Heart right ventricle (tissue), 16 donors: ENCODE results near the gene CNTFR. TPM values are rescaled to one million over a fixed set of nuclear protein-coding genes. Genes with fewer than 3 reads are reported as not detected.

Experiments
- ATAC-seq, 8 donors: fragments of 200-7000 bp; cut with Tn5 transposase; one replicate each; pipeline ENCODE4 v1.9.1; 2020; ENCODE audit warnings: mild to moderate bottlenecking in 8 of 8, moderate library complexity in 8 of 8, moderate number of reproducible peaks in 1 of 8
- DNase-seq, 2 donors: peaks; one replicate each; pipeline ENCODE4 v3.0.0-alpha.2; 2020
- H3K27ac ChIP-seq, 10 donors: fragments of 200-600 bp; sonication (generic) in 2 of 10; one replicate each; pipeline versions ENCODE4 v1.5.0 to v1.8.0; 2020 to 2022; ENCODE audit warnings: mild to moderate bottlenecking in 3 of 10
- H3K27me3 ChIP-seq, 7 donors: fragments of 200-600 bp; one replicate each; pipeline ENCODE4 v1.8.0; 2021 to 2022; ENCODE audit warnings: mild to moderate bottlenecking in 2 of 7
- H3K36me3 ChIP-seq, 9 donors: fragments of 200-600 bp; sonication (generic) in 1 of 9; one replicate each; pipeline versions ENCODE4 v1.5.0 to v1.8.0; 2020 to 2022; ENCODE audit warnings: mild to moderate bottlenecking in 2 of 9
- H3K4me1 ChIP-seq, 9 donors: fragments of 200-600 bp; sonication (generic) in 1 of 9; one replicate each; pipeline versions ENCODE4 v1.5.0 to v1.8.0; 2020 to 2022; ENCODE audit warnings: mild to moderate bottlenecking in 4 of 9
- H3K4me3 ChIP-seq, 10 donors: fragments of 200-600 bp; sonication (generic) in 2 of 10; one replicate each; pipeline versions ENCODE4 v1.5.0 to v1.8.0; 2020 to 2022; ENCODE audit warnings: mild to moderate bottlenecking in 7 of 10, moderate library complexity in 2 of 10
- H3K9me3 ChIP-seq, 11 donors: fragments of 200-600 bp in 10 of 11; sonication (generic) in 2 of 11; one replicate each; pipeline versions ENCODE4 v1.5.0 to v1.8.0; 2013 to 2022; ENCODE audit warnings: mild to moderate bottlenecking in 2 of 11, control low read depth in 1 of 11, moderate library complexity in 1 of 11
- WGBS, 2 donors: extraction: QIAGEN DNeasy Blood & Tissue Kit; methylation state at CpG; one replicate each; pipeline ENCODE4 v1.1.7; 2013; ENCODE audit warnings: inconsistent platforms in 1 of 2; 5-methylcytosine and 5-hydroxymethylcytosine counted together
- intact Hi-C, 10 donors: fragments of 100-400 bp; cut with DNase I; formaldehyde crosslinking; loops; one replicate each; pipeline versions ENCODE4 v1.11.1 to v1.14.2; 2022
- polyA plus RNA-seq, 2 donors: library from polyadenylated mRNA; stranded (reverse); fragments of 200-250 nt; gene quantifications; one replicate each; pipeline ENCODE4 v1.2.3, GENCODE V29; 2013
- total RNA-seq, 10 donors: library from RNA; stranded (reverse); fragmentation: NEBNext Ultra II Directional in 3 of 10; extraction: Animal tissue kit (Norgen Biotek cat#: 25700) in 3 of 10; gene quantifications; one replicate each; pipeline versions ENCODE4 v1.2.1 to v1.2.4, GENCODE V29; 2021 to 2023
- TF ChIP-seq, protein P1 (sequence below), 9 donors: fragments of 200-600 bp; sonication (generic) in 2 of 9; IDR thresholded peaks; one replicate each; pipeline versions ENCODE4 v1.5.0 to v1.8.0; 2021 to 2022; ENCODE audit warnings: antibody characterized with exemption in 9 of 9, mild to moderate bottlenecking in 5 of 9, moderate library complexity in 1 of 9
- donor health status: Arrhythmogenic right ventricular cardiomyopathy.
- donor health status: ischemic (EF 13 %, LVEDD 7.1; RV severe dilation, severe dysfunction).
- donor health status: healthy with polysubstance abuse.
- donor health status: DM: no; HTN: yes; CAD: no.
- donor health status: DM: no; HTN: no; CAD: no.
- donor health status: ischemic (EF 25% LVEDD 6.9; RV normal size, moderate dysfunction).
- donor health status: ischemic (EF 25% LVEDD 5.7; RV mildly dilated, moderate dysfunction).
- donor health status: healthy.
- donor health status: DM: yes; HTN: yes; CAD: no.
- donor health status: Ischemic cardiomyopathy.
- donor health status: ischemic (EF 35%, LVEDD 5.7; RV mildly dilated, moderate dysfunction).
- donor health status: nonischemic (EF 11% LVEDD 7.7; RV severe dilation, severe dysfunction).
- donor health status: DM: yes; HTN: yes; CAD: no.
- donor health status: PGD.
- donor health status: ischemic (EF 29% LVEDD 5.4; RV normal size, mild dysfunction).
- donor health status: nonischemic (EF 23%, LVEDD 6.1; RV moderate dilation, normal function).

Gene CNTFR
- total and polyA plus RNA-seq, 12 donors, result 0.76 to 6.2 (median 2.9) TPM

DNA sequence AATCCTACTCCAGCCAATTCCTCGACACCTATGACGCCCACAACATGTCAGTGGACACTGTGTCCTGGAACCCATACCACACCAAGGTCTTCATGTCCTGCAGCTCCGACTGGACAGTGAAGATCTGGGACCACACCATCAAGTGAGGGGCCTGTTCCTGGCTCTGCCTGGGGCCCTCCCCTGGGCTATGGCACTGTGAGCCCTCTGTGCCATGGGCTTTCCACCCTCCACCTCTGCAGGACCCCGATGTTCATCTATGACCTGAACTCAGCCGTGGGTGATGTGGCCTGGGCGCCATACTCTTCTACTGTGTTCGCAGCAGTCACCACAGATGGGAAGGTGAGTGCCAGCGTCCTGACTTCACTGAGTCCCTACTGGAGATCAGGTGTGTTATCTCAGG is 75.1 kb downstream of the CNTFR start:
- Histone ChIP-seq H3K36me3 (no peaks in the 10 kb centered on the region), H3K9me3 (no peaks in the 10 kb centered on the region), H3K27me3 (no peaks in the 10 kb centered on the region), H3K4me1 (no peaks in the 10 kb centered on the region), H3K27ac (no peak overlapping the region), H3K4me3 (no peak overlapping the region)
- TF ChIP-seq, protein P1, sequence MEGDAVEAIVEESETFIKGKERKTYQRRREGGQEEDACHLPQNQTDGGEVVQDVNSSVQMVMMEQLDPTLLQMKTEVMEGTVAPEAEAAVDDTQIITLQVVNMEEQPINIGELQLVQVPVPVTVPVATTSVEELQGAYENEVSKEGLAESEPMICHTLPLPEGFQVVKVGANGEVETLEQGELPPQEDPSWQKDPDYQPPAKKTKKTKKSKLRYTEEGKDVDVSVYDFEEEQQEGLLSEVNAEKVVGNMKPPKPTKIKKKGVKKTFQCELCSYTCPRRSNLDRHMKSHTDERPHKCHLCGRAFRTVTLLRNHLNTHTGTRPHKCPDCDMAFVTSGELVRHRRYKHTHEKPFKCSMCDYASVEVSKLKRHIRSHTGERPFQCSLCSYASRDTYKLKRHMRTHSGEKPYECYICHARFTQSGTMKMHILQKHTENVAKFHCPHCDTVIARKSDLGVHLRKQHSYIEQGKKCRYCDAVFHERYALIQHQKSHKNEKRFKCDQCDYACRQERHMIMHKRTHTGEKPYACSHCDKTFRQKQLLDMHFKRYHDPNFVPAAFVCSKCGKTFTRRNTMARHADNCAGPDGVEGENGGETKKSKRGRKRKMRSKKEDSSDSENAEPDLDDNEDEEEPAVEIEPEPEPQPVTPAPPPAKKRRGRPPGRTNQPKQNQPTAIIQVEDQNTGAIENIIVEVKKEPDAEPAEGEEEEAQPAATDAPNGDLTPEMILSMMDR (IDR thresholded peaks at IDR 0.05), result no peak
- no peak for DNase-seq
- no peak for ATAC-seq
- WGBS, 2 donors, result 91 to 92% methylated on average over 8 of the region's 8 CpGs
- intact Hi-C loops, result no loop called here

DNA sequence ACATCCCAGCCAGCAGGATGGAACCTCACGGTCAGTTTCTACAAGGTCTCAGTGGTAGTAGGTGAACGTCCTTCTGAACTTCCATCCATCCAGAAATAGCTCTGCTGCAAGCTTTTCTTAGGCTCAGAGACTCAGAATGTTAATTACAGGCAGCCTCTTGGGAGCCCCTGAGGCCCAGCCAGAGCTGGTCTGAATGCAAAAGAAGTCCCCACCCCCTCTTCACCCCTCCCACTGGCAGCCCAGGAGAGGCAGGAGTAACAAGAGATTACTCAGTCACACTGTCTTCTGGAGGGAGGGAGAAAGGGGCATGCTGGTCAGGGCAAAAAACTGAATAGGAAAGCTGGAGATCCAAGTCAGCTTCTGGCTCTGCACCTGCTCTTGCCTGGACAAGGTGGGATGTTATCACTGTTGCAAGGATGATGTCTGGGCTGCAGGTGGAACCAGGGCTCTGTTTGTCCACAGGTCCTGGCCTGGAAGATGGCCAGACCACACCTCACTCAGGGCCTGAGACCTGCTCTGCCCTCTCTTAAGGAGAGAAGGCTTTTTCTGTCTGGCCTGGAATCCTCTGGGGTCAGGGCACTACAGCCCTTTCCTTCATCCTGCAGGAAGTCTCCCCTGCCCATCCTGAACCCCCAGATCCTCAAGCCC is 75.8 kb downstream of the CNTFR start:
- H3K4me3 ChIP-seq, result no peak overlapping the region
- no peaks in the 10 kb centered on the region for H3K27me3 ChIP-seq
- intact Hi-C loops, result no loop called here
- H3K4me1 ChIP-seq, result no peaks in the 10 kb centered on the region
- TF ChIP-seq, protein P1 (IDR thresholded peaks at IDR 0.05), result no peak
- peak in 1 of 8 donors; percentile 27 for ATAC-seq
- H3K27ac ChIP-seq, result no peak overlapping the region
- H3K36me3 ChIP-seq, result no peaks in the 10 kb centered on the region
- H3K9me3 ChIP-seq, result no peaks in the 10 kb centered on the region
- no peak for DNase-seq
- WGBS, 2 donors, result 66 to 75% methylated on average over 2 of the region's 2 CpGs

DNA sequence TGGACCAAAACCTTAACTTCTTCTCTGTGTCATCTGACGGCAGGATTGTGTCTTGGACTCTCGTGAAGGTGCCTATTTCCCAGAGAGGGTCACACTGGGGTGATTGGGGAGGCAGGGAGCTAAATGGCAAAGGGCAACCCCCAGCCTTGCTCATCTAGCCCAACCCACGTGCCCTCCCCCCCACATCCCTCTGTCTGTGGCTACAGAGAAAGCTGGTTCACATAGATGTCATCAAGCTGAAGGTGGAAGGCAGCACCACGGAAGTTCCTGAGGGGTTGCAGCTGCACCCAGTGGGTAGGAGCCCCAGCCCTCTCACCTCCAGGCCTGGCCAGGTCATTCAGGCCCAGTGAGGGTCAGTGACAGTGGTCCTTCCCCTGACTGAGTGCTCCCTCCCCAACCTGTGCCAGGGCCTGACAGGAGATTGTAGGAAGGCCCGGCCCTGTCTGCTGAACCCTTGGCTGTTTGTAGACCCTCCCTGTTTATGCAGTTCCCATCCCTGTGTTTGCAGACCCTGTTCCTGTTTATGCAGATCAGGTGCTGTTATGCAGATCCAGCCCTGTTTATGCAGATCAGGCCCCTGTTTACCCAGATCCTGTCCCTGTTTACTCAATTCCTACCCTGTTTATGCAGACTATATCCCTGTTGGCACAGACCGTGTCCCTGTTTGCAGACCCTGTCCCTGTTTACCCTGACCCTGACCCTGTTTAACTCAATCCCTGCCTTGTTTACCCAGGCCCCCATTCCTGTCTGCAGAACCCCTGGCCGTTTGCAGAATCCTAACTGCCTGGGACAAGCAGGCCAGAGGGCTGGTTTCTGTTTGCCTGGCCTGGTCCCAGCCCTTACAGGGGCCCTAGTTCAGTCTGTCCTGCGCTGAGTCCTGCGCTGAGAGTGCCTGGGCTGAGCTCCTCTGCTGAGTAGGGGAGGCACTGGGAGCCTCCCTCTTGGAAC is 77.1 kb downstream of the CNTFR start:
- ATAC-seq (no peak), DNase-seq (no peak)
- Histone ChIP-seq H3K27ac (no peak overlapping the region), H3K4me1 (no peaks in the 10 kb centered on the region), H3K4me3 (no peak overlapping the region), H3K9me3 (no peaks in the 10 kb centered on the region), H3K36me3 (no peaks in the 10 kb centered on the region), H3K27me3 (no peaks in the 10 kb centered on the region)
- TF ChIP-seq, protein P1 (IDR thresholded peaks at IDR 0.05), result no peak
- 78 to 81% methylated on average over 9 of the region's 9 CpGs for WGBS, 2 donors
- intact Hi-C loops, result no loop called here

DNA sequence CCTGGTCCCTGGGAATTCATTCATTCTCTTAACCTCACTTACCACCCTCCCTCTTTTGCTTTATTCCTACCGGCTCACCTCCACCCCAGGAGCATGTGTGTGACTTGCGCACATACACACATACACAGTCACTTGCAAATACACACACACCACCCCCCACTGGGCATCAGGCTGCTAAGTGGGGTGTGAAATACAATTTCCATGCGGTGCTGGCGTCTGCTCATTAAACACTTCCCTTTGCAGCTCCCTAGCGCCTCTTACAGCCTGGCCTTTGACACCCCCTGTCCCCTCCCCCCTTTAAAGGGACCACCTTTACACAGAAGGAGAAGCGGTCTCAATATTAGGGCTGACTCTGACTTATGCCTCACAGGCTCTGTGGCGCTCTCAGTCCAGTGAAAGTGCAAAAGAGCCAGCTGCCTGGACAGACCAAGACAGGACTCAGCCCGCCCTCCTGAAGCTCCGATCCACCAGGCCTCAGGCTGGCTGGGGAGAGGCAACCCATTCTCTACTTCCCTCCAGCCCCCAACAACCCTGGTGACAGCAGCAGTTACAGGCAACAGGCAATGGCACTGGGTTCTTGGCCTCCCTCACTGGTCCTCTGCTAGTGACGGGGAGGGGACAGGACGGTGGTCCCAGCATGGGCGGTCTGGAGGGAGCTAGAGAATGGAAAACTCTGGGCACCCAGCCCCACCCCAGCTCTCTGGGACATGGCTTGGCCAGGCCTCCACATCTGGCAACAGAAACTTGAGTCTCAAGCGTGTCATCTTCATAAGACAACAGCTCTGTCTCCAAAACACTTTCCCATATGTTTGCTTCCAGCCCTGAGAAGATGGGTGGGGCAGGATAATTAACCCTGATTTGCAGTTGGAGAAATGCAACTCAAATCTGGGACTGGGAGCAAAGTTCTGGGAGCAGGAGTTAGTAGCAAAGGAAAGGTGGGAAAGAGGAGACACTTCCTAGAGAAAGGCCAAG is 78.7 kb downstream of the CNTFR start:
- TF ChIP-seq, protein P1 (IDR thresholded peaks at IDR 0.05), result no peak
- no peak for DNase-seq
- Histone ChIP-seq H3K9me3 (no peaks in the 10 kb centered on the region), H3K4me3 (no peak overlapping the region), H3K27me3 (no peaks in the 10 kb centered on the region), H3K4me1 (no peaks in the 10 kb centered on the region), H3K36me3 (no peaks in the 10 kb centered on the region), H3K27ac (no peak overlapping the region)
- 70 to 71% methylated on average over 13 of the region's 13 CpGs for WGBS, 2 donors
- intact Hi-C loops, result no loop called here
- ATAC-seq, result no peak
